Stimulated activated CD4-positive, alpha-beta T cell treated with anti-CD3 and anti-CD28 coated beads, TNF-alpha, amount 100 ng/mL, for 24 hours (primary cell): ENCODE results near the gene MED28.

Experiments used
- DNase-seq, 3 experiments: peaks; one replicate each; pipeline ENCODE4 v3.0.0-alpha.2; 2020; ENCODE audit warnings: low read depth in 3 of 3

The MED28 gene

DNA sequence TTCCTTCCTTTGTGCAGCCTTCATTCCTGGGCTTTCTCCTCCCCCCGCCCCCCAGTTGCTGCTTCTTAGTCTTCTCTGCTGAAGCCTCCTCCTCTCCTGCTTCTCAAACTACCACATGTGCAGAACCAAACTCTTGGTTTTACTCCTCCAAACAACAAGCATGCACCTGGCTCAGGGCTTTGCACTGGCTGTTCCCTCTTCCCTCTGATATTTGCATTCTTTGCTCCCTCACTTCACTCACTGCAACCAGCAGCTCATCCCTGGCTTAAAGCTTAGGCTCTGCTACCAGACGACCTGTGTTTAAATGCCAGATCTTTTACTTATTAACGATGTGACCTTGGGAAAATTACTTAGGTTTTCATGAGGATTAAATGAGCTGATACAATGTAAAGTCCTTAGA is 51.4 kb downstream of the MED28 start:
- no peak for DNase-seq

DNA sequence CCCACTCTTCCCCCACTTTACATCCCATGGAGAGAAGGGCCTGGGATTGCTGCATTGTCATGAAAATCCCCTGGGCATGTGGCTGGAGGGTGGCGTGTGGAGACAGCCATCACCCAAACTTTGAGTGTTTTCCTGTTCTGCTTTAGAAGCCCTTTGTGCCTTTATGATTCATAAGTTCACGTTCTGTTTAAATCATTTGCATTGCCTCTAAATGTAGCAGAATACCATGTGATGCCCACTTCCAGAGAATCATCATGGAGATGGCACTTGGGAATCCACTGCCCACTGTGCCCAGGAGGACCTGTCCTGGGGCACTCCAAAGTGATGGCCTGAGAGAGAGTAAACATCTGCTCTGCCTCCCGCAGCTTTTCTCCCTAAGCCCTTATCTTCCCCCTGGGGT is 52.8 kb downstream of the MED28 start:
- no peak for DNase-seq

DNA sequence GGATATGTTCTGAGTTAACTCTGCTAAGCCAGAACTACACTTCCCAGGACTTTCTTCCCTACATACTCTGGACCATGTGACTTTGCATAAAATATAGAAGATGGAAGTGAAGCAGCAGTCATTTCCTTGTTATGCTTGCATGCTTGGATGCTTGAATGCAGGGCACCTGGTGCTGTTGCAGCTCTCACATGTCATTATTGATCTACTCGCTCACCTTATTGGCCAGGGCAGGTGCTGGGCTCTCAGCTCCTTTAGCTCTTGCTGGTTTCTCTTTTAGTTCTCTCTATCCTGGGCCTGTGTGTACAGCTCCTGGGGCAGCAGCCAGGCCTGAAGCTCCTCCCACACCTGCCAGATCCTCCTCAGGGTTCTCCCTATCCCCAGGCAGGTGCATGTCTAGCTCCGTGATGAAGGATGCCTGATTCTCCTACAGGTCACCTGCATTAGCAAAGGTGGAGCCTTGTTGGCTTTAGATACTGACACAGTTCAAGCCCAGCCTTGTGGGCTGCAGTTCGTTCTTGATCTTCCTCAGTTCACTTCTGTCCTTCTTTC is 53.3 kb downstream of the MED28 start:
- no peak for DNase-seq

DNA sequence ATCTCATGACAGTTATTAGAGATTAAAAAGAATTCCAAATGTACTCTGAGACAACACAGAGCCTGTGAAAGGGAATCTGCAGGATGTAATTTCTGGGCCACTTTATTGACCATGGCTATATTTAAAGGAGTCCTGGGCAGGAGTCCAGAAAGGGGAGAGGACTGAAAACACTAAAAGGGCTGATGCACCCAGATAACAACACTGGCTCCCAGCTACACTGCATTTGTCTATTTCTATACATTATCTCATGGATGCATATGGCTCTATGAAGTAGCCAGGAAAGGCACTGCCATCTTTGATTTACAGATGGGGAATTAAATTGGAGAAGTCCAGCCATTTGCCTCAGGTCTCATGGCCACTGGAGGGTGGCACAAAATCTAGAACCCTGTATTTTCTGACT is 56.0 kb downstream of the MED28 start:
- no peak for DNase-seq

DNA sequence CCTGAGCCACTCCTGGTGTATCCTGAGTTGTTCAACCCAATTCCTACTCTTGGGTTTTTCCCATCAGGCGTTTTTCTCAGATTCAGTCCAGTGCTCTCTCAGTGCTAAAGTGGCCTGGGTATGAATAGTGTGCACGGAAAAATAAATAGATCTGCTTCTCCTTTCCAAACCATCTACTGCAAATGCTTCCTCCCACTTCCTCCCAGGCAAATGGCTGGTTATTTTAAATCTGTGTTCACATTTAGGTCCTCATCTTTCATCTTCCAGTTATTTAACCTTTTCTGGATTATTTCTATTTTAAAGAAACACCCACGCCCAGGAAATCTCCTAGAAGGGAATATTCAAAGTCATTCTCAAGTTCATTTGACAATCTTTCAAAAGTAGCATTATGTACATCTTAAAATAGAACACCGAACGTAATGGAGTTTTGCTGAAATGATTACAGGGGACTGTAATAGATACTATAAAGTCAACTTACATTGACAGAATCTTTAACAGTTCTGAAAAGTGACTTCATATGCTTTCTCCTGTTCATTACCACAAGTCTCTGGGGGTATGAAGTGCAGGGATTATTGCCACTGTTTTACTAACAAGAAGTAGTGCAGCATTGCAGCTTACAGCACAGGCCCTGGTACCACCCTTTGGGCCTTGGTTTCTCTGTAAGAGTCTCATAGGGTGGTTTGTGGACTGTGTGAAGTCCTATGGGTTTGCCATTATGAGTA is 66.3 kb downstream of the MED28 start:
- no peak for DNase-seq

DNA sequence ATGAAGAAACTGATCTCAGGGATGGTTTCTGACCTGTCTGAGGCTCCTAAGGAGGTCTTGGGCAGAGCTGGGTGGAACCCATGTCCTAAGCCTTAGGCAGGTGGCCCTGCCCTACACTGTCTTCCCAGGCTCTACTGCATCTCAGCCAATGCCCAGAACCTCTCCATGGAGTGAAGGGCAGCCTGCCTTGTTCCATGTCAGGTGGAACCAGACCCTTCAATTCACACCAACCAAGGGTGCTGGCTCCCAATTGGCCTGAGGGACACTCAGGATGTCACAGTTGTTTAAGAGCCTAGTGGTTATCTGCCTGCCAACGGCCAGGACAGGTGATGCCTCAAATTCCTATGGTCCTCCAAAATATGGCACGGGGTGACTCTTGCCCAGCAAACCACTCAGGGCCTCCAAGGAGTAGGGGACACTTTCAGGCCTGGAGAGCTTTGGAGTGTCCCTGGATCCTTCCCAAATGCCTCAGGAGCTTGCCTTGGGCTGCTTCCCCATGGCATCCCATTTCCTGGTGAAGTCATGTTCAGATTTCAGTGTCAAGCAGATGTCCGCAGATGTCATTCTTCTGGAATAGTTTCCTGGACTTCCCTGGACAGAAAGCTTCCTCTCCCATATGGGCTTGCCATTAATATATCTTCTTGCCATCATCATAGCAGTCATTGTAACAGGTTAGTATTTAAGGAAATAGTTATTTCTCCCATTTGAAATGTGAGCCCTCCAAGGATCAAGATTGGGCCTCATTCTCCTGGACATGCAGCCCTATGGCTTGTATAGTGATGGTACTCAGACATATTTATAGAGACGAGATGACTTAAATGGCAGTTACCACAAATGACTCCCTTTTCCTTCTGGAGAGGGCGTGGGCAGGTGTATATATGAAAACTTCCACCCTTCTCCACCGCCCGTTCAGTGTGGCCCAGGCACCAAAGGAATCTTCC is 67.1 kb downstream of the MED28 start:
- no peak for DNase-seq

DNA sequence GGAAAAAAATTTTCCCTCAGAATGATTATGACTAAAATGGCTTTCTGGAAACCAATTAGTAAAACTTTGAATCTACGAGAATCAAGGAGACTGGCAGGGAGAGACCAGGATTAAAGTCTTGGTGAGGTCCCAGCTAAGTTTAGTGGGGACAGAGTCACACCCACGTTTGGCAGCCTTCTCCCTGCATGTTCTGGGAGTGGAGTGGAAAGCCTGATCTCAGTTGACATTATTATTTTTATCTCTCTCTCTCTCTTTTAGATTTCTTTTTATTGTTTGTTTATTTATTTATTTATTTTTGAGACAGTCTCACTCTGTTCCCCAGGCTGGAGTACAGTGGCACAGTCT is 67.8 kb downstream of the MED28 start:
- DNase-seq = no peak
